HG03095 (cell line): ENCODE results near the gene IGF2BP2.
"Not testable (repeated sequence)": the region's sequence is repeated elsewhere in the genome, so short reads cannot be mapped to it uniquely, and the experiment has no call there.

Source experiments
- ATAC-seq: cut with Tn5 transposase; IDR thresholded peaks from one replicate; pipeline ENCODE4 v1.9.1; 2021; ENCODE audit warnings: moderate library complexity; ENCODE audit not compliant: unreplicated experiment

The IGF2BP2 gene

GRCh38 chr3:185807445-185808068 lies 17.3 kb downstream of the IGF2BP2 start:
- ATAC-seq, result no peak

- not testable (repeated sequence) for ATAC-seq
Measured at GRCh38 chr3:185798831-185799110, 26.1 kb downstream of the IGF2BP2 start.

DNA sequence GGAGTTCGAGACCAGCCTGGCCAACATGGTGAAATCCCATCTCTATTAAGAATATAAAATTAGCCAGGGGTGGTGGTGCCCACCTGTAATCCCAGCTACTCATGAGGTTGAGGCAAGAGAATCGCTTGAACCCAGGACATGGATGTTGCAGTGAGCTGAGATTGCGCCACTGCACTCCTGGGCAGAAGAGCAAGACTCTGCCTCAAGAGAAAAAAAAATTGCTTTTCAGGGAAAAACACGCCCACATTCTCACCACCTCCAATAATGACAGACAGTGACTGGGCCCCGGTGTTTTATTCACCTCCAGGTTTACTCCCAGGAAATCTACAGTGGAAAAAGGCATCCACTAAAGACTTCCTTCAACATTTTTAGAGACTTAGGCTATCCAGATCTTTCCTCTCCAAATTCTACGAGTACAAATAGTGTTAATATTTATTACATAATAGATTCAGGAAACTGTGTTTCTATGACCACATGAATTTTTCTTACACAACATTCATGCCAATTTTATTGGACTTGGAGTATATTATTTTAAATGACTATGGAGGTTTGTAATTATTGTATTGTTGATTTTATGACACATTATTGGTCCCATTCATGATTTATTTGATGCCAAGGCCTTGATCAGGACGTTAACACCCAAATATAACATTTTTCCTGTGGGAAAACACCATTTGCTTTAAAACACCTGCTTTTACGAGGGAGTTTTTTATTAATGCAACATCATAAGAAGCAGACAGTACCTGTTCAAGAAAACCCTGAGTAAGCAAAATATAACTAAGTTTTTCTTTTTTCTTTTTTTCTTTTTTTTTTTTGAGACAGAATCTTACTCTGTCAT lies 26.6 kb downstream of the IGF2BP2 start:
- ATAC-seq, result no peak

GRCh38 chr3:185797108-185797881 lies 27.5 kb downstream of the IGF2BP2 start:
- ATAC-seq, result no peak

GRCh38 chr3:185796431-185797107 lies 28.3 kb downstream of the IGF2BP2 start:
- ATAC-seq, result no peak

GRCh38 chr3:185793381-185793780 lies 31.5 kb downstream of the IGF2BP2 start:
- ATAC-seq, result no peak

DNA sequence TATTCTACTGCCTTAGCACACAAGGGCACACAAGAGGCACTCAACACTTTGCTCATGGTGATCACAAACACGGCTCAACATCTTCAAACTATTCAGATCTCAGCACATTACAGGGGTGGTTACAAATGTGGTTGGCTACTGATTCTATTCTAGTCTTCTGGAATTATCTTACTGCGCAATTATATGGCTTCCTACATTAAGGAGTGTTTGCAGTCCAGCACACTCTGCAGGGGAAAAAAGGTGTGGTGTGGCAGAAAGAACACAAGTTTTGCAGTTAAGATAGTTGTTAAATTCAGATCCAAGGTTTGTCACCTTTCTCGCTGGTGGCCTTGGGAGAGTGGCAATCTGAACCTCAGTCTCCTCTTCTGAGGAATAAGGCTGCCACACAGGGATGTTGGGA lies 31.9 kb downstream of the IGF2BP2 start:
- no peak for ATAC-seq

- no peak for ATAC-seq
Measured at GRCh38 chr3:185789891-185790830, 34.7 kb downstream of the IGF2BP2 start.

DNA sequence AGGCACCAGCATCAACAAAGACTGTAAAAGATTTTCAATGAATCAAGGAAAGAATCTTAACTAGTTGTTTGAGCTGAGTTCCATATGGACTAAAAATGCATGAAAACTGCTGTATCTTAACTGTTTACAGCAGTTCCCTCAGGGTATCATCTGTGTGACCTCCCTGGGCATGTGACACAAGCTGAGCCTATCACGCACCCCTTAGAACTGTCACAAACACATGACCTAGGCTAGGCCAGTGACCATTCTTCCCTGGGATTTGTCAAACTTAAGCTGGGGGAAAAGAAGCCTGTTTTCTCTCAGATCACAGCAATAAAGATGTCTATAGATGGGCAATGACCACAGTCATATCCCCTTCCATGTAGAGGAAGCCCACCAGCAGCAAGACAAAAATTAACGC lies 35.7 kb downstream of the IGF2BP2 start:
- ATAC-seq, result no peak

GRCh38 chr3:185788292-185788691 lies 36.5 kb downstream of the IGF2BP2 start:
- ATAC-seq, result no peak

- ATAC-seq, result no peak
Measured at GRCh38 chr3:185786956-185787877, 37.6 kb downstream of the IGF2BP2 start.

DNA sequence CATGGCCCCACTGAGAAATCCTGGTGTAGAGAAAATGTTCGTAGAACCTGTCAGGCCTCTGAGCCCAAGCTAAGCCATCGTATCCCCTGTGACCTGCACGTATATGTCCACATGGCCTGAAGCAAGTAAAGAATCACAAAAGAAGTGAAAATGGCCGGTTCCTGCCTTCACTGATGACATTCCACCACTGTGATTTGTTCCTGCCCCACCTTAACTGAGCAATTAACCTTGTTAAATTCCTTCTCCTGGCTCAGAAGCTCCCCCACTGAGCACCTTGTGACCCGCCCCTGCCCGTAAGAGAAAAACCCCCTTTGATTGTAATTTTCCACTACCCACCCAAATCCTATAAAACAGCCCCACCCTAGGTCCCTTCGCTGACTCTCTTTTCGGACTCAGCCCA lies 38.6 kb downstream of the IGF2BP2 start:
- ATAC-seq, result not testable (repeated sequence)

DNA sequence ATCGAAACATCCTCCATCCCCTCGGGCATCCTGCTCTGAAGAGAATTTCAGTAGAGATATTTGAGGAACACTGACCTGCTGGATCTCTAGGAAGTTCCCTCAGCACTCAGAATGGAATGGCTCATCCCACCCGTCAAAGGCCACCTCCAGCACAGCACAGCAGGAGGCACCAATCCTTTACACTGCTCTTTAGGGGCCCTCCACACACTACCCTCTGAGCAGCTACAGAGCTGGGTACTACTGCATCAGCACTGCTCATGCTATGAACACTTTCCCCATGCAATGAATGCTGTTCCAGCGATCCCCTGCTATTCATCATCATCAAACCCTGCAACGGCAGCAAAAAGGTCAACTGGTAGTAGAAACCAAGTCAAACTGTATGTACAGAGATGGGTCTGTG lies 40.5 kb downstream of the IGF2BP2 start:
- ATAC-seq, result no peak

- no peak for ATAC-seq
Measured at GRCh38 chr3:185781759-185782158, 43.1 kb downstream of the IGF2BP2 start.

DNA sequence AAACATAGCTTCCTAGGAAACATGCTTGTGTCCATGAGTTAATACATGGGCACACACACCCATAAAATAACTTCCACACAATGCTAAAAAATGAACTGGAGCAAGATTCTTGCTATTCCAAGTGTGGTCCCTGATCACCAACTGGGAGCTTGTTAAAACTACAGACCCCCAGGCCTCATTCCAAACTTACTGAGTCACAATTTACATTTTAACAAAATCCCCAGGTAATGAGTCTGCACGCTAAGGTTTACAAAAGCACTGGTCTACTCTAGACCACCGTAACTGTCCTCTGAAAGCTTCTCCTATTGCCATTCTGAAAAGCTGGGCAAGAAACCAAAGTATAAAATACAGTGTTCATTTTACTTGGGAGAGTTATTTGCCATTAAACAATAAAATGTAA lies 45.4 kb downstream of the IGF2BP2 start:
- no peak for ATAC-seq

DNA sequence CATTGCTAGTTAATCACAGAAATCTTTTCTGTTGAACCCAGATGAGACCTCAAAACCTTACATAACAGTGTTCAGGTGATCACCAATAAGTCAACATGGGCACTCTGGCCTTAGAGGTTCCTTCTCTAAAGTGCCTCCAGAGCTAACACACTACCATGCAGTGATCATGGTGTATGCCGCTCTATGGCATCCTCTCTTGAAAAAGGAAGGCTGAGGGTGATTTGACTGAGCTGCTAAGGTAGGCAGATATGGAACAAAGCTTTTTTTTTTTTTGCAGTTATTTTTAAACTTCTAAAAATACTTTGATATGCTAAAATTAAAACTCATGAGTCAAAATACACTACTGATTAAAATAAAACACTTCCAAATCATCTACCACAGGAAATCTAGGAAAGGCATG lies 46.0 kb downstream of the IGF2BP2 start:
- ATAC-seq, result no peak

- ATAC-seq, result no peak
Measured at GRCh38 chr3:185778094-185778493, 46.7 kb downstream of the IGF2BP2 start.

- ATAC-seq, result no peak
Measured at GRCh38 chr3:185770109-185770508, 54.7 kb downstream of the IGF2BP2 start.

DNA sequence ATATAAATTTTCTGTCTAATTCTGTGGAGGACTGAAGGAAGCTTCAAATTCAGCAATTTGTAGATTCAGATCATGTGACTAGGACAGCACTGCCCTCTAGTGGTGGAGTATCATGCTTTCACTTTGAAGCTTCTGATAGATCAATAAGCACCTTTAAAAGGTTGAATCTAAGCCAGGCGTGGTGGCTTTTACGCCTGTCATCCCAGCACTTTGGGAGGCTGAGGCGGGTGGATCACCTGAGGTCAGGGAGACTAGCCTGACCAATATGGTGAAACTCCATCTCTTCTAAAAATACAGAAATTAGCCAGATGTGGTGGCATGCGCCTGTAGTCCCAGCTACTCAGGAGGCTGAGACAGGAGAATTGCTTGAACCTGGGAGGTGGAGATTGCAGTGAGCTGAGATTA lies 56.3 kb downstream of the IGF2BP2 start:
- ATAC-seq, result not testable (repeated sequence)
